OCI-LY3 (cell line): Measurements from ENCODE around the gene AKR1B15.

Source experiments
- H2AFZ ChIP-seq: fragments of 200-600, 300-600 bp; shearing (Covaris generic); 2 replicates; pipeline ENCODE4 v1.6.0; 2014; ENCODE audit warnings: antibody characterized with exemption, low read depth, low read length
- H3K27ac ChIP-seq: fragments of 200-600, 300-600 bp; sonication (generic); 2 replicates; pipeline ENCODE4 v1.5.1; 2014; ENCODE audit warnings: mild to moderate bottlenecking, low read length, moderate library complexity, mixed read lengths
- H3K27me3 ChIP-seq: fragments of 200-600, 300-600 bp; sonication (generic); 2 replicates; pipeline ENCODE4 v1.6.1; 2014; ENCODE audit warnings: low read depth, low read length, mixed read lengths
- H3K36me3 ChIP-seq: fragments of 200-600, 300-600 bp; sonication (generic); replicated peaks from 2 replicates; pipeline ENCODE3; 2014; ENCODE audit warnings: low read depth, low read length, mixed read lengths
- H3K4me1 ChIP-seq: fragments of 300-600, 200-600 bp; sonication (generic); 2 replicates; pipeline ENCODE4 v1.6.1; 2014; ENCODE audit warnings: low read length, mixed read lengths
- H3K4me2 ChIP-seq: fragments of 200-600, 300-600 bp; sonication (generic); 2 replicates; pipeline ENCODE4 v1.6.1; 2014; ENCODE audit warnings: low read length, mixed read lengths
- H3K4me3 ChIP-seq: fragments of 300-600, 200-600 bp; sonication (generic); 2 replicates; pipeline ENCODE4 v1.5.1; 2014; ENCODE audit warnings: antibody characterized with exemption, mild to moderate bottlenecking, low read length, moderate library complexity
- H3K79me2 ChIP-seq: fragments of 300-600, 200-600 bp; shearing (Covaris generic); 2 replicates; pipeline ENCODE4 v1.6.1; 2014; ENCODE audit warnings: mild to moderate bottlenecking, low read length, mixed read lengths
- H3K9ac ChIP-seq: fragments of 300-600, 200-600 bp; shearing (Covaris generic); 2 replicates; pipeline ENCODE4 v1.6.0; 2014; ENCODE audit warnings: mild to moderate bottlenecking, low read length, moderate library complexity
- H3K9me3 ChIP-seq: fragments of 200-600, 300-600 bp; shearing (Covaris generic); 2 replicates; pipeline ENCODE4 v1.6.1; 2014; ENCODE audit warnings: low read length, mixed read lengths; ENCODE audit not compliant: insufficient read depth
- H4K20me1 ChIP-seq: fragments of 200-600, 300-600 bp; sonication (generic); 2 replicates; pipeline ENCODE4 v1.6.1; 2016; ENCODE audit warnings: low read length, mixed read lengths; ENCODE audit not compliant: insufficient read depth
- EZH2phosphoT487 ChIP-seq: fragments of 200-600 bp; shearing (Covaris generic); IDR thresholded peaks from 2 replicates; pipeline ENCODE4 v1.6.1; 2018; ENCODE audit warnings: antibody characterized with exemption, mixed run types, low read depth
- TF ChIP-seq, protein P1 (sequence below): fragments of 200-600, 300-600 bp; sonication (generic); IDR thresholded peaks from 2 replicates; pipeline ENCODE4 v1.5.1; 2014; ENCODE audit warnings: antibody characterized with exemption, low read length, low read depth

Gene AKR1B15

DNA sequence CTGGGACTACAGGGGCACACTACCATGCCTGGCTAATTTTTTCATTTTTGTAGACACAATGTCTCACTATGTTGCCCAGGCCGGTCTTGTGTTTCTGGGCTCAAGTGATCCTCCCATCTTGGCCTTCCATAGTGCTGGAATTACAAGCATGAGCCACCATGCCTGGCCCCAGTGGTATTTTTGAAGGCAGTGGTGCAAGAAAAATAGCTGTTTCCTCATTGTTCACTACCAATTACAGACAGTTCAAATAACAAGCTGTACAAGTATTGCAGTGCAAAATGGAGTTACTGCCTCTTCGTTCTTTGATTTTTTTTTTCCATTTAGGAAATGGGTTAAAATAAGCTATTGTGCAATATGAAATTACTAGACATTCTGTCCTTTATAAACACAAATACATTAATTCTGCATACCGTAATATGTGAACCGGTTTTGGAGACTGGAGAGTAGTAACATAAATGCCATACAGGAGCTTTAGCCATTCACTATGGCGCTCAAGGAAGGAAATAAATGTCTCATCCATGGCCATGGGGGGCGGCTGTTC is 62.8 kb downstream of the AKR1B15 start:
- no peak overlapping the region for H3K27ac ChIP-seq
- H3K27me3 ChIP-seq: peaks cover 59% of the 10 kb centered on the region
- TF ChIP-seq, protein P1, sequence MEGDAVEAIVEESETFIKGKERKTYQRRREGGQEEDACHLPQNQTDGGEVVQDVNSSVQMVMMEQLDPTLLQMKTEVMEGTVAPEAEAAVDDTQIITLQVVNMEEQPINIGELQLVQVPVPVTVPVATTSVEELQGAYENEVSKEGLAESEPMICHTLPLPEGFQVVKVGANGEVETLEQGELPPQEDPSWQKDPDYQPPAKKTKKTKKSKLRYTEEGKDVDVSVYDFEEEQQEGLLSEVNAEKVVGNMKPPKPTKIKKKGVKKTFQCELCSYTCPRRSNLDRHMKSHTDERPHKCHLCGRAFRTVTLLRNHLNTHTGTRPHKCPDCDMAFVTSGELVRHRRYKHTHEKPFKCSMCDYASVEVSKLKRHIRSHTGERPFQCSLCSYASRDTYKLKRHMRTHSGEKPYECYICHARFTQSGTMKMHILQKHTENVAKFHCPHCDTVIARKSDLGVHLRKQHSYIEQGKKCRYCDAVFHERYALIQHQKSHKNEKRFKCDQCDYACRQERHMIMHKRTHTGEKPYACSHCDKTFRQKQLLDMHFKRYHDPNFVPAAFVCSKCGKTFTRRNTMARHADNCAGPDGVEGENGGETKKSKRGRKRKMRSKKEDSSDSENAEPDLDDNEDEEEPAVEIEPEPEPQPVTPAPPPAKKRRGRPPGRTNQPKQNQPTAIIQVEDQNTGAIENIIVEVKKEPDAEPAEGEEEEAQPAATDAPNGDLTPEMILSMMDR: no peak
- no peak for TF ChIP-seq EZH2phosphoT487
- no peak overlapping the region for H2AFZ ChIP-seq
- H4K20me1 ChIP-seq: no peaks in the 10 kb centered on the region
- H3K9me3 ChIP-seq: no peaks in the 10 kb centered on the region
- no peak overlapping the region for H3K4me3 ChIP-seq
- H3K36me3 ChIP-seq: no peaks in the 10 kb centered on the region
- no peak overlapping the region for H3K4me2 ChIP-seq
- no peak overlapping the region for H3K9ac ChIP-seq
- no peaks in the 10 kb centered on the region for H3K4me1 ChIP-seq
- H3K79me2 ChIP-seq: no peaks in the 10 kb centered on the region

DNA sequence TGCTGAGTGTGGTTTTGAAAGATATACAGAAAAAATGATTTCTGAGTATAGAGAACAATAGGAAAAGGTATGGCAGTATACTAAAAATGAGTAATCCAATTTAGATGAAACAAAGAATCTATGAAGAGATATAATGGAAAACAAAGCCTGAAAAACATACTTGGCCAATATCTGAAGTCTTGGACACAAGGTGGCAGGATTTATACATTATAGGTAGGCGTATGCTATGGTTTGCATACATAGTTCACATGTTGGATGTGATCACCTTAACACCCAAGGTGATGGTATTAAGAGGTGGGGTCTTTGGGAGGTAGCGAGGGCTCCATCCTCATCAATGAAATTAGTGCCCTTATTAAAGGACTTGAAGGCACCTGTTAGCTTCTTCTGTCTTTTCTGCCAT is 63.3 kb downstream of the AKR1B15 start:
- H3K27me3 ChIP-seq: peaks cover 59% of the 10 kb centered on the region
- no peak overlapping the region for H3K4me2 ChIP-seq
- H4K20me1 ChIP-seq: no peaks in the 10 kb centered on the region
- H2AFZ ChIP-seq: no peak overlapping the region
- H3K27ac ChIP-seq: no peak overlapping the region
- no peaks in the 10 kb centered on the region for H3K79me2 ChIP-seq
- H3K9ac ChIP-seq: no peak overlapping the region
- H3K36me3 ChIP-seq: no peaks in the 10 kb centered on the region
- H3K4me1 ChIP-seq: no peaks in the 10 kb centered on the region
- H3K4me3 ChIP-seq: no peak overlapping the region
- TF ChIP-seq, protein P1: peak; percentile 45
- TF ChIP-seq EZH2phosphoT487: no peak
- no peaks in the 10 kb centered on the region for H3K9me3 ChIP-seq

DNA sequence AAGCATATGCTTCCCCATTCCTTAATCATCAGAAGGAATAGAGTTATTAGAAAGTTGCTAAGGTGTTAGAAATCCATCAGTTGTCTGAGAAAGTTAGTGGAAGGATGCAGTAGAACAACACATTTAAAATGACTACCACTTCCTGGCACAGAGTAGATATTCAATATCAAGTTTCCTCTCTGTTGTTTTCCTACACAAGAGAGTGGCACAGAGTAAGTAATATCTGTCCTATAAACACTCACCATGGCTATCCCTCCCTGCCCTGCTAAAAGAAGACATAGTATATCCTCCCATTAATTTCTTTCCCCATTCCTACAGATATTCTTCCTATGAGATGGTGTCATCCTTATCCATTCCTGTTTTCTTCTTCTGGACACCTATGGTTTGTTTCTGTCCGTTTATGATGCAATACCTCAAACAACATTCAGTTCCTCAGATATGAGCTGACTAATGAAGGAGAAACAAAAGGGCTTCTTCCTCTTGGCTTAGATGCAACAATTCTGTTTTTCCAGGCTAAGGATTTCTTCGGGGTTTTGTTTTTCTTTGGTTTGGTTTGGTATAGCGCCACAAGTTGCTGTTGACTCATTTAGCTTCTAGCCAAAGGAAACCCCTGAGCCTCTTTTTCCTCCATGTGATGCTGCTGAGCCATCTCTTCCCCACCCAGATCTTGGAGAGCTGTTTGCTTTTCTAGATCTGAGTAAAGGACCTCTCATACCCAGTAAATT is 64.9 kb downstream of the AKR1B15 start:
- H3K79me2 ChIP-seq: no peaks in the 10 kb centered on the region
- no peaks in the 10 kb centered on the region for H4K20me1 ChIP-seq
- TF ChIP-seq, protein P1: no peak
- TF ChIP-seq EZH2phosphoT487: no peak
- H3K4me1 ChIP-seq: no peaks in the 10 kb centered on the region
- H3K4me2 ChIP-seq: no peak overlapping the region
- no peak overlapping the region for H2AFZ ChIP-seq
- no peaks in the 10 kb centered on the region for H3K9me3 ChIP-seq
- peaks cover 58% of the 10 kb centered on the region for H3K27me3 ChIP-seq
- H3K9ac ChIP-seq: no peak overlapping the region
- no peak overlapping the region for H3K27ac ChIP-seq
- H3K36me3 ChIP-seq: no peaks in the 10 kb centered on the region
- no peak overlapping the region for H3K4me3 ChIP-seq

GRCh38 chr7:134616611-134617010 is 67.7 kb downstream of the AKR1B15 start:
- Histone ChIP-seq H3K4me1 (no peaks in the 10 kb centered on the region; the same call in 1 of the 2 replicates), H3K4me2 (no peak overlapping the region), H2AFZ (no peak overlapping the region)

More at GRCh38 chr7:134616611-134617010, 67.7 kb downstream of the AKR1B15 start:
- no peaks in the 10 kb centered on the region for H3K9me3 ChIP-seq
- no peaks in the 10 kb centered on the region for H3K79me2 ChIP-seq
- no peak overlapping the region for H3K27ac ChIP-seq
- H3K36me3 ChIP-seq: no peaks in the 10 kb centered on the region
- no peak overlapping the region for H3K4me3 ChIP-seq
- H4K20me1 ChIP-seq: no peaks in the 10 kb centered on the region
- no peak for TF ChIP-seq EZH2phosphoT487
- TF ChIP-seq, protein P1: no peak
- no peak overlapping the region for H3K9ac ChIP-seq
- H3K27me3 ChIP-seq: peaks cover 65% of the 10 kb centered on the region
